ENCODE results near the gene SLC6A6.

- TF ChIP-seq CTCF (conservative IDR thresholded peaks at IDR 0.05; ENCODE audit: low read depth in 2 of 2) (no peak), POLR2AphosphoS5 (IDR thresholded peaks at IDR 0.05; ENCODE audit: low read depth) (no peak), EZH2 (IDR thresholded peaks at IDR 0.05; ENCODE audit: low read depth, unreplicated experiment) (no peak), EZH2phosphoT487 (IDR thresholded peaks at IDR 0.05; ENCODE audit: unreplicated experiment) (no peak)
These were observed 35.2 kb upstream of the SLC6A6 start for GRCh38 chr3:14366915-14367823.

Data from GM23338 (cell line).